ENCODE measurements around the gene NAALADL2. TPM values are rescaled to one million over a fixed set of nuclear protein-coding genes. Genes with fewer than 3 reads are reported as not detected.

Gene NAALADL2
- total RNA-seq, 4 donors from 2014 or later: 7.0 to 34.7 (median 18.4) TPM

- no peak for DNase-seq
- Histone ChIP-seq H3K4me3 (no peak overlapping the region), H3K27me3 (no peaks in the 10 kb centered on the region), H3K4me1 (no peaks in the 10 kb centered on the region), H3K9me3 (no peaks in the 10 kb centered on the region), H3K36me3 (peaks cover 0 to 3% (median 0%) of the 10 kb centered on the region in 3 donors), H3K27ac (no peak overlapping the region)
- no peak for TF ChIP-seq POLR2A (IDR thresholded peaks at IDR 0.05)
- no peak for TF ChIP-seq CTCF (IDR thresholded peaks at IDR 0.05)
These were observed 457.7 kb downstream of the NAALADL2 start for GRCh38 chr3:175316799-175317198.

DNA sequence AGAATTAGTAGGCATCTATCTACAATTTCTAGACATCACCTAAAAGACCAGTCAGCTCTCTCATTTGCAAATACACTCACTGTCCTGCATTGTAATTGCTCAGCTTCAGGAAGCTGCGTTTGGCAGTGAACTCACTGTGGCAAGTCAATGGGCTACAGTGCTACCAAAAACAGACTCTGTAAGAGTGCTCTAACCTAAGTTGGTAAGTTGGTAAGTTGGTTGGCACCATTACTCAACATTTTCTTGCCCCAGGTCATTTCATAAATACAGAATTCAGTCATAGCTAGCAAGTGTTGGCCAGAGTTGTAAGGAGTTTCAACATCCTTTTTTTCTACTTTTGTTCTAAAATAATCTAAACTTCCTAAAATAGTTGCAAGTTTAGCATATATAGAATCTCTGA is 466.3 kb downstream of the NAALADL2 start:
- no peak overlapping the region for H3K4me3 ChIP-seq
- DNase-seq: no peak
- H3K4me1 ChIP-seq: no peaks in the 10 kb centered on the region
- no peaks in the 10 kb centered on the region for H3K27me3 ChIP-seq
- H3K27ac ChIP-seq: no peak overlapping the region
- H3K36me3 ChIP-seq: no peaks in the 10 kb centered on the region
- H3K9me3 ChIP-seq: no peaks in the 10 kb centered on the region
- TF ChIP-seq POLR2A (IDR thresholded peaks at IDR 0.05) (no peak), CTCF (IDR thresholded peaks at IDR 0.05) (no peak)

DNA sequence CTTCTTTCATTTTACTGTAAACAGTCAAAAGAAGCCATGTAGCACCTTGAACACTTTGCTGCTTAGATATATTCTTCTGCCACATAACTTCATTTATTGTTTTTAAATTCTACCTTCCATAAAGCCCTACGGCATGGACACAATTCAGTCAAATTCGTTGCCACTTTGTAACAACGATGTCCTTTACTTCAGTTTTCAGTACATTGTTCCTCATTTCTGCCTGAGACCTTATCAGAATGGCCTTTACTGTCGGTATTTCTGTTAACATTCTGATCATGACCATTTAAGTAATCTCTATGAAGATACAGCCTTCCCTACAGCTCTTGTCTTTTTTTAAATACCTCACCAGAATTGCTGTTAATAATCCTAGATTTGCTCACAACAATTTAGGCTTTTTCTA is 466.9 kb downstream of the NAALADL2 start:
- Histone ChIP-seq H3K36me3 (no peaks in the 10 kb centered on the region), H3K4me1 (no peaks in the 10 kb centered on the region), H3K27ac (no peak overlapping the region), H3K27me3 (no peaks in the 10 kb centered on the region), H3K9me3 (no peaks in the 10 kb centered on the region), H3K4me3 (no peak overlapping the region)
- TF ChIP-seq POLR2A (IDR thresholded peaks at IDR 0.05) (no peak), CTCF (IDR thresholded peaks at IDR 0.05) (no peak)
- no peak for DNase-seq

DNA sequence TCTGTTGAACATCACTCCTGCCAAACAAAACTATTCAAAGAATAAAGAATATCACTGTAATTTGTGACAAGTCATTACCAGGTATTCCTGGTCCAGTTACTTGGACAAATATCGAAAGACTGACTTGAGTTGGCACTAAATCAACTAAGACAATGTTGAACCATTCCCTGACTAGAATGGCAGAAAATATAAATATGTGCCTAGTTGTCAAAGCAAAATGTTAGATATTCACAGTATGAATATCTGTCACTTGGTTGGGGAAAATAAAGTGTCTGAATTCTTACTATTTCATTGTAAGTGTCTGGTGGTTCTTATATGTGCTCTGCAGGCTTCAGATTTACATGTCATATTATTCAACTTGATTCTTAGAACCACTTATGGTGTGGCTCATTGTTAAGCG is 470.2 kb downstream of the NAALADL2 start:
- Histone ChIP-seq H3K4me3 (no peak overlapping the region), H3K27ac (no peak overlapping the region), H3K9me3 (no peaks in the 10 kb centered on the region), H3K27me3 (no peaks in the 10 kb centered on the region), H3K4me1 (no peaks in the 10 kb centered on the region), H3K36me3 (no peaks in the 10 kb centered on the region)
- TF ChIP-seq CTCF (IDR thresholded peaks at IDR 0.05) (no peak), POLR2A (IDR thresholded peaks at IDR 0.05) (no peak)
- DNase-seq: no peak

- Histone ChIP-seq H3K4me1 (peaks cover 0 to 11% (median 0%) of the 10 kb centered on the region in 4 donors), H3K27me3 (no peaks in the 10 kb centered on the region), H3K9me3 (no peaks in the 10 kb centered on the region), H3K36me3 (no peaks in the 10 kb centered on the region), H3K27ac (no peak overlapping the region), H3K4me3 (no peak overlapping the region)
- TF ChIP-seq CTCF (IDR thresholded peaks at IDR 0.05) (no peak), POLR2A (IDR thresholded peaks at IDR 0.05) (no peak)
- no peak for DNase-seq
These were observed 476.1 kb downstream of the NAALADL2 start for GRCh38 chr3:175335229-175335628.
